Renal pelvis (tissue), 4 donors: Measurements from ENCODE around the gene STK32C. TPM values are rescaled to one million over a fixed set of nuclear protein-coding genes. Genes with fewer than 3 reads are reported as not detected.

Experiments used
- DNase-seq: peaks from one replicate; pipeline ENCODE4 v3.0.0-alpha.2; 2013
- polyA plus RNA-seq, 3 donors: library from polyadenylated mRNA; unstranded; fragments of 120-200 nt; gene quantifications; one replicate each; pipeline ENCODE4 v1.2.1, GENCODE V29; 2013; ENCODE audit not compliant: insufficient read length in 3 of 3

STK32C gene
- polyA plus RNA-seq, 3 donors: 11.6 to 15.4 (median 12.4) TPM

GRCh38 chr10:132185601-132186487 is 121.9 kb downstream of the STK32C start:
- peak; percentile 62 for DNase-seq

- DNase-seq: no peak
These were observed 122.7 kb downstream of the STK32C start for GRCh38 chr10:132184816-132185593.

GRCh38 chr10:132183046-132183445 is 124.7 kb downstream of the STK32C start:
- DNase-seq: no peak

- no peak for DNase-seq
These were observed 125.2 kb downstream of the STK32C start for GRCh38 chr10:132182591-132182990.

- no peak for DNase-seq
These were observed 125.9 kb downstream of the STK32C start for GRCh38 chr10:132181691-132182425.

GRCh38 chr10:132180736-132181135 is 127.0 kb downstream of the STK32C start:
- no peak for DNase-seq

GRCh38 chr10:132179551-132180392 is 128.0 kb downstream of the STK32C start:
- DNase-seq: no peak

- no peak for DNase-seq
These were observed 128.8 kb downstream of the STK32C start for GRCh38 chr10:132178672-132179545.

GRCh38 chr10:132178046-132178445 is 129.7 kb downstream of the STK32C start:
- no peak for DNase-seq

- no peak for DNase-seq
These were observed 130.9 kb downstream of the STK32C start for GRCh38 chr10:132176623-132177500.

GRCh38 chr10:132175907-132176581 is 131.7 kb downstream of the STK32C start:
- no peak for DNase-seq

GRCh38 chr10:132175408-132175807 is 132.3 kb downstream of the STK32C start:
- DNase-seq: no peak

- DNase-seq: no peak
These were observed 133.5 kb downstream of the STK32C start for GRCh38 chr10:132174237-132174636.

GRCh38 chr10:132173185-132173584 is 134.6 kb downstream of the STK32C start:
- DNase-seq: no peak

- DNase-seq: no peak
These were observed 135.4 kb downstream of the STK32C start for GRCh38 chr10:132172091-132173066.

GRCh38 chr10:132170561-132171361 is 137.0 kb downstream of the STK32C start:
- no peak for DNase-seq
